ENCODE data around the gene JAM3. TPM values are rescaled to one million over a fixed set of nuclear protein-coding genes. Genes with fewer than 3 reads are reported as not detected.

Gene JAM3
- total and polyA plus RNA-seq, 2 of the 8 experiments (the other 6 are each of a cell fraction or from before 2014, with no cell fraction given): 19.6 to 42.8 TPM

GRCh38 chr11:134142536-134142935 lies 73.7 kb downstream of the JAM3 start:
- H3K23ac ChIP-seq (ENCODE audit: insufficient read length): no peak overlapping the region
- H3K4ac ChIP-seq (replicated peaks; ENCODE audit: insufficient read length, low read depth, low read length): no peak overlapping the region
- no peak overlapping the region for H2BK20ac ChIP-seq (ENCODE audit: low read length)
- no peak overlapping the region for H4K8ac ChIP-seq (ENCODE audit: extremely low read depth, insufficient read depth, low read length)
- H2BK15ac ChIP-seq (ENCODE audit: low read length): no peak overlapping the region
- ChIA-PET CTCF (ENCODE audit: partially characterized antibody) (interaction anchor here (0.7 to 1.4 kb wide), 5 partner anchors 13 to 92 kb away, joined by 3 to 9 read pairs (median 3); no protein-coding TSS in a partner anchor), POLR2A (ENCODE audit: partially characterized antibody) (interaction anchor here (1.1 kb wide), 1 partner anchor 88 kb away, joined by 3 read pairs; no protein-coding TSS in a partner anchor)
- DNase-seq (ENCODE audit: low read depth in 1 of 2, low spot score in 2 of 2) (no peak), FAIRE-seq (no peak)
- 96% methylated on average over 6 of the region's 6 CpGs; no CpG with 5 or more reads in 1 of the 2 experiments for WGBS, 2 experiments (ENCODE audit: extremely low coverage in 1 of 2, insufficient coverage in 1 of 2, insufficient read length in 1 of 2, insufficient replicate concordance in 2 of 2, low coverage in 1 of 2, low lambda C conversion rate in 2 of 2, missing lambda C conversion rate in 1 of 2)
- H3K79me1 ChIP-seq (ENCODE audit: low read depth, low read length): no peaks in the 10 kb centered on the region; the same call in 1 of the 2 replicates
- H3K4me1 ChIP-seq (replicated peaks in 1 of 4; ENCODE audit: control insufficient read depth in 3 of 4, insufficient read depth in 4 of 4, low read length in 3 of 4): no peaks in the 10 kb centered on the region
- no peak overlapping the region for H3K14ac ChIP-seq (ENCODE audit: insufficient read length)
- H4K91ac ChIP-seq (replicated peaks; ENCODE audit: insufficient read length, low read length): no peak overlapping the region
- H2AK5ac ChIP-seq (ENCODE audit: low read depth, low read length): no peak overlapping the region
- no peak overlapping the region for H3K4me3 ChIP-seq (ENCODE audit: extremely low read depth in 1 of 4, insufficient read depth in 2 of 4, low read depth in 3 of 4, low read length in 4 of 4)
- no peak overlapping the region for H2BK12ac ChIP-seq (ENCODE audit: low read depth, low read length)
- H4K20me1 ChIP-seq (replicated peaks in 1 of 2; ENCODE audit: control insufficient read depth in 1 of 2, insufficient read depth in 2 of 2, low read length in 2 of 2): no peaks in the 10 kb centered on the region
- H3K4me2 ChIP-seq (ENCODE audit: insufficient read depth in 1 of 2, low read depth in 2 of 2, low read length in 2 of 2): no peak overlapping the region
- no peak overlapping the region for H2BK5ac ChIP-seq (ENCODE audit: low read depth, low read length)
- H3K18ac ChIP-seq (ENCODE audit: extremely low read depth, low read length): no peak overlapping the region
- H3K9me3 ChIP-seq (ENCODE audit: insufficient read depth in 2 of 2, low read depth in 1 of 2, low read length in 1 of 2): peaks cover 36 to 39% of the 10 kb centered on the region in 2 experiments
- no peaks in the 10 kb centered on the region for H3K27me3 ChIP-seq (replicated peaks in 1 of 4; ENCODE audit: control insufficient read depth in 3 of 4, extremely low read depth in 1 of 4, insufficient read depth in 3 of 4, low read length in 3 of 4)
- H3K27ac ChIP-seq (ENCODE audit: low read depth, low read length): no peak overlapping the region
- H4K5ac ChIP-seq (ENCODE audit: insufficient read length, low read depth, low read length): no peak overlapping the region
- no peaks in the 10 kb centered on the region for H3K79me2 ChIP-seq (ENCODE audit: control insufficient read depth in 1 of 2, insufficient read depth in 2 of 2, low read length in 2 of 2)
- TF ChIP-seq KDM1A (IDR thresholded peaks at IDR 0.05; ENCODE audit: borderline replicate concordance, low read length) (no peak), NANOG (IDR thresholded peaks at IDR 0.05; ENCODE audit: insufficient read depth, low read depth, low read length, poor library complexity, severe bottlenecking) (no peak)
- no peak overlapping the region for H2AFZ ChIP-seq (ENCODE audit: low read length)
- H3K36me3 ChIP-seq (ENCODE audit: control insufficient read depth in 2 of 4, insufficient read depth in 4 of 4, low read length in 3 of 4): peaks cover 0 to 56% (median 15%) of the 10 kb centered on the region in 4 experiments; a peak in 5 of 8 replicates
- H2BK120ac ChIP-seq (replicated peaks; ENCODE audit: low read depth, low read length): no peak overlapping the region
- no peaks in the 10 kb centered on the region for H3K23me2 ChIP-seq (ENCODE audit: low read depth, low read length)
- no peak overlapping the region for H3K56ac ChIP-seq (replicated peaks; ENCODE audit: insufficient read length, low read depth, low read length)
- no peak overlapping the region for H3K9ac ChIP-seq (replicated peaks in 1 of 4; ENCODE audit: extremely low read depth in 1 of 4, low read depth in 3 of 4, low read length in 3 of 4)

Data from H1 (cell line).